ENCODE results near the gene TMEFF2.

GRCh38 chr2:192148241-192148619 is 46.5 kb downstream of the TMEFF2 start:
- TF ChIP-seq CTCF (IDR thresholded peaks at IDR 0.05; ENCODE audit: low read depth, low read length, missing input control), result no peak
- no peak for TF ChIP-seq ZBTB33 (IDR thresholded peaks at IDR 0.05)
- no peak for TF ChIP-seq MAX (IDR thresholded peaks at IDR 0.05)
- TF ChIP-seq REST (IDR thresholded peaks at IDR 0.05), result no peak
- TF ChIP-seq EGR1 (IDR thresholded peaks at IDR 0.05; ENCODE audit: low read depth in 2 of 2), result no peak
- TF ChIP-seq YY1 (IDR thresholded peaks at IDR 0.05), result no peak
- TF ChIP-seq RXRA (IDR thresholded peaks at IDR 0.05), result no peak
- no peak for TF ChIP-seq SP1 (IDR thresholded peaks at IDR 0.05)
- no peak for TF ChIP-seq JUND (IDR thresholded peaks at IDR 0.05)
- no peak for TF ChIP-seq GABPA (IDR thresholded peaks at IDR 0.05 in 1 of 2, conservative IDR thresholded peaks at IDR 0.05 in 1 of 2)
- TF ChIP-seq ATF3 (IDR thresholded peaks at IDR 0.05), result no peak
- TF ChIP-seq RAD21 (IDR thresholded peaks at IDR 0.05), result no peak
- TF ChIP-seq NR2F2 (IDR thresholded peaks at IDR 0.05), result no peak
